ENCODE results near the gene FARP2.

FARP2 gene

DNA sequence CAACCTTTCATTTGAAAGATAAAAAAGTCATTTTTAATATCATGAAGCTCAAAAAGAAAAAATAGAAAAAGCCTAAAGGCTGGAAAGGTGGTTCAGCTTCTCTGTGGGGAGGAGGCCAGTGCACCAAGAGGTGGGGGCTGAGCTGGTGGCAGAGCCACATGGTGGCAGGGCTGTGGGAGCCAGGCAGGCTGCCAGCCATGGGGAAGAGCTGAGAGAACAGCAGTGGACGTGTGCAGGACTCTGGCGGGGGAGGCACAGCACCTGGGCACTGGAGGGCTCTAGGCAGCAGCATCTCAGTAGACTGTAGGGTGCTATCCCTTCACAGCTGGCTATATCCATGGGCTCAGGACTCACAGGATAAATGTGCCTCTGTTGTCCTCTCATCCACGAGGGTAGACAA is 104.5 kb downstream of the FARP2 start:
- DNase-seq: no peak

DNA sequence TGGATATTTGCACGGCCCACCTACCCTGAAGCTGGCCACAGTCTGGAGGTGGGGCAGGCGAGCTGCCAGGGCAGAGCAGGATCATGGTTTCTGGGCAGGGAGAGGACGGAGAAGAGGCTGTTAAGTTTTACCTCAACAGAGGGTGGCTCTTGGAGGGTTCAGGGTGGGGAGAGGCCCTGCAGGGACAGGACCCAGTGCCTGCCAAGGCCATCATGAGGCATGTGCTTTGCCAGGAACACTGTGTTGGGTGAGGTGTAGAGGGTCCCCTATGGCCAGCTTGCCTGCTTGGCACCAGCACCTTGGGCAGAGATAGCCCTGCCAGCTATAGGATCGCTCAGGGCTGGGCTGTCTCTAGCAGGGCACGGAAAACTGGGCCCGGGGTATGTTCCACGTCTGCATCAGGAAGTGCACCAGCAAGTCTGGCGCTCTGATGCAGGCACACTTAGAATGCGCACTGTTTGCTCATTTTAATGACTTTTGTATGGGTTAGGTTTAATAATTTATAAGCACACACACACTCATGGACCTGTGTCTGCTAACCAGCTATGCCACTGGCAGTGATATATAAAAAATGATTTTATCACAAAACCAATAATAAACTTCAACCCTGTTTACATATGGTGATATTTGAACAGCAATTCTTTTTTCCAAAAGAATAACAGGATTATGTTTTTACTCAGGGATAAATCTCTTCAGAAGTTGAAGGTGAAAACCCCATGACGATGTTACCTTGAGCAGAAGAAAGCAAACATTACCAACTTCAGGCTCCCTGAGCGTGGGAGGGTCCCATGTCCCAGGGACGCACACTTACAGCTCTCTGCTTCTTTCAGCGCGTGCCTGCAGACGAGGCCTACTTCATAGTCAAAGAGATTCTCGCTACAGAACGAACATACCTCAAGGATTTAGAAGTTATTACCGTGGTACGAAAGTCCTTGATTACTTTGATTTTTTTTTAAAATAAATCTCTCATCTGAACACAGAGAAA is 105.9 kb downstream of the FARP2 start:
- no peak for DNase-seq

DNA sequence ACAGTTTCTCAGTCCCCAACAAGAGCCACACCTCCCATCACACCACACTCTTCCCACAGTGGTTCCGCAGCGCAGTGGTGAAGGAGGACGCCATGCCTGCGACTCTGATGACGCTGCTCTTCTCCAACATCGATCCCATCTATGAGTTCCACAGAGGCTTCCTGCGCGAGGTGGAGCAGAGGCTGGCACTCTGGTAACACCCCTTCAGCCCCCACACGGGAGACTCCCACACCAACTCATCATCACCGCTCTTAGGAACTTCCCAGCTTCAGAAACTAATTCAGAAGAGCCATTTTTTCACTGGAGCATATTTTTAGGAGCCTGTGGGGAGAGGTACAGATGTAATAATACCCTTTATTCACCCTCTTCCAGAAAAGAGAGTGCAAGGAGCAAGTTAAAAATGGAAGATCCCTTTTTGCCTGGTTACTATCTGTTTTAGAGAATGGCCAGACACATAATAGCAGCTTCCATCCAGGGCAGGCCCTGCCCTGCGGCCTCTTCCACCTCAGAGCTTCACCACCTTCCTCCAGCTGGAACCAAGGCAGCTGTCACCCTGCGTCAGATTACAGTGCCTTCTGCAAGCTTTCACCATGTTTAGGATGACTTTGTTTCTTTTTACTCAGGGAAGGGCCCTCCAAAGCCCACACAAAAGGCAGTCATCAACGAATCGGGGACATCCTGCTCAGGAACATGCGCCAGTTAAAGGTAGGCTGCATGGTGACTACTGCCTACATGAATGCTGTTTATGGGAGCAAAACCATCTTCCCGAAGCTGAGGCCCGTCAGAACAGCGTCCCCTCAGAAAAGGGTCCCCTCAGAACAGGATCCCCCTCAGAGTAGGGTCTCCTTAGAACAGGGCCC is 107.4 kb downstream of the FARP2 start:
- no peak for DNase-seq

DNA sequence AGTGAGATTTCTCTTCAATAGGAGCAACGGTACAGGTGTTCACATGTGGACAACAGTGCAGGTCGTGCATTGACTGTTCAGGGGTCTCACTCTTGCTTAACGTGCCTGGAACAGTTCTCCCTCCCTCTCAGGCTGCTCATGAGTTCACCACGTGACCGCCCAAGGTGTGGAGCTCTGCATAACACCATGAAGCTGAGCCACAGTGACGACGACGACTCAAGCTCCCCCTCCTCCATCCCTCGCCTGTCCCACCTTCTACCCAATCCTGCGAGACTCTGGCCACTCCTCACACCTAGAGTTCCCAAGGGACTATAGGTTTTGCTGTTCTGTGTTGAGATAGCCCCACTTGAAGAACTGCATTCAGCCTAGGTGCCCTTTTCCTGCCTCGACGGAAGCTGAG is 109.5 kb downstream of the FARP2 start:
- no peak for DNase-seq

DNA sequence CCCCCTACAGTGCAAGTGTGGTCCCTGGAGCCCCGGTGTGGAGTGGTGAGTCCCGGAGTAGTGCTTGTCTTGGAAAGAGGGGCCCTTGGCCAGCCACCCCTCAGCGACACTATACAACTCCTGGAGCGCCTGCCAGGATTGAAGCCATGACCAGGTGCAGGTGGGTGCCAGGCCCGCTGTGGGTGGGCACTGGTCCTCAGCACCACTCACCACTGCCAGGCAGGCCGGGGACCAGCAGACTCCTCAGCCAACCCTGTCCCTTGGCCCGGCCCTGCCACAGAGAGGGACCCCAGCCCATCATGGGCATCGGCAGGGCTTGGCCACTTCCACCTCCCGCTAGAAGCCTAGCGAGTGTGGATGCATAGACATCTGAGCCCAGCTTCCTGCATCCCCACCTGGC is 110.1 kb downstream of the FARP2 start:
- DNase-seq: no peak

DNA sequence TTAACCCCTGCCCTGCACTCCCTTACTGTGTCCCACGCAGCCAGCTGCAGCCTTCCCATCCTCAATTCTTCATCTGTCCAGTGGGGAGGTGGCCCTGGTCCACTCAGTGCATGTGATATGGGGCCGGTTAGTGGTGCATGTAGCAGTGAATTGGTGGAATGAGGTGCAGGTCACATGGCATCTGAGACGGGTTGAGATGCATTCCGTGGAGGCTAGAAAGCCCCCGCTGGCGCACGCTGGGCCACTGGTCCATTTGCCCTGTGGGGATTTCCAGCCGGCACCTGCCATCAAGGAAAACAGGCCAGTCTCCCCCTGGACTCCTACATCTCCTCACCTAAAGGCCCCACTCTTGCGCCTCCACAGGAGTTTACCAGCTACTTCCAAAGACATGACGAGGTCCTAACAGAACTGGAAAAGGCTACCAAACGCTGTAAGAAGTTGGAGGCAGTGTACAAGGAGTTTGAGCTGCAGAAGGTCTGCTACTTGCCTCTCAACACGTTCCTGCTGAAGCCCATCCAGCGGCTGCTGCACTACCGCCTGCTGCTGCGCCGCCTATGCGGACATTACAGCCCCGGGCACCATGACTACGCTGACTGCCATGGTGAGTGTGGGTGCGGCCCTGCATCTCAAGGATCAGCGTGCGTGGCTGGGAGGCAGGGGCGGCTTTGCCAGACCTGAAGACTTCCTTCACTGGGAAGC is 111.8 kb downstream of the FARP2 start:
- no peak for DNase-seq

DNA sequence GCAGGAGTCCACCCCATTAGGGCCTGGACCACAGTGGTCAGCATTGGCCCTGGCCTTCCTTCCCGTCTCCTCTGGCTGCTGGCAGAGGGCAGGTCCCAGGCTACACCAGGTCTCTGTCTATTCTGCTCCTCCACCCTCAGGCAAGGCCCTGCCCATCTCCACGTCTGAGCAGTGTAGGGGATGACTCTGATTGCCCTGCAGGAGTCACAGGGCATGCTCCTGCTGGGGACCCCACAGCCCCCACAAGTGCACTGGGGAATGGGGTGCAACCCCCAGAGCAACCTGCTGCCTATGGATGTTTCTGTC is 112.3 kb downstream of the FARP2 start:
- no peak for DNase-seq

DNA sequence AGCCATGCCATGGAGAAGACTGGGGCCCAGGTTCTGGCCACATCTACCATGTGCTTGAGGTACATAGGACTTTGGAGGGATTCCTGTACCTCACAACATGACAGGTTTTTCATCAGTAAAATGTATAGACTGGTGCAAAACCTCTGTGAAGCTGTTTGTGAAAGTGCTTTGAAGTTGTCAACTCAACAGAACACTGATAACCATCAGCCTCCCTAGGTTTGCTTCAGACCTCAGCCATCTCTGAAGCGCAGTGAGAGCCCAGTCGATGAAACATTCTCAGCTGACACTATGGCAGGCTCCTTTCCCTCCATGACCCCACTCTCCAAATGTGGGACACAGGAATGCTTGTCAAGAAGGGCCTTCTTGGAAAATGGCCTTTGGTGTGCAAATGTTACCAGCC is 113.7 kb downstream of the FARP2 start:
- DNase-seq: no peak

DNA sequence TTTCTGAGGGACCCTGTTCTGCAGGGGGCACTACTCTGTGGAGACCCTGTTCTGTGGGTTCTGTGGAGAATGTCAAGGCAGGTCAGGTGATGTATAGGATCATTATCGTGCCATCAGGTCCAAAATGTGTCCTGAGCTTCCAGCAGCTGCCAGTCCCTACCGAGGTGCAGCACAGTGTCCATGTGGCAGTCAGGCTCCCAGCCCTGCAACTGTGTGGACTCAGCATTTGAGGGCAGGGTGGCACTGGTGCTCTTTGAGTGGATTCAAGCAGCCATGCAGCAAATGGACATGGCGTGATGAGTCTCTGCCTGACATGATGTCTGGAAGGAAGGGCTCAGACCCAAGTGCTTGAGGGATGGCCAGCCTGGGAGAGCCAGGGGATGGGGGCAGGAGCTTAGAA is 117.3 kb downstream of the FARP2 start:
- DNase-seq: no peak

DNA sequence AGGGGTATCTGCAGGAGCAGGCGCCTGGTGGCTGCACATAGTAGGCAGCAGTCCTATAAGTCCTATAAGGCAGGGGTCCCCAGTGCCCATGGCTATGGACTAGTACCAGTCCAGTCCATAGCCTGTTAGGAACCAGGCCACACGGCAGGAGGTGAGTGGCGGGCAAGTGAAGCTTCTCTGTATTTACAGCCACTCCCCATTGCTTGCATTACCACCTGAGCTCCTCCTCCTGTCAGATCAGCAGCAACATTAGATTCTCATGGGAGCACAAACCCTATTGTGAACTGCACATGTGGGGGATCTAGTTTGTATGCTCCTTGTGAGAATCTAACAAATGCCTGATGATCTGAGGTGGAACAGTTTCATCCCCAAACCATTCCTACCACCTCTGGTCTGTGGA is 119.2 kb downstream of the FARP2 start:
- DNase-seq: no peak

DNA sequence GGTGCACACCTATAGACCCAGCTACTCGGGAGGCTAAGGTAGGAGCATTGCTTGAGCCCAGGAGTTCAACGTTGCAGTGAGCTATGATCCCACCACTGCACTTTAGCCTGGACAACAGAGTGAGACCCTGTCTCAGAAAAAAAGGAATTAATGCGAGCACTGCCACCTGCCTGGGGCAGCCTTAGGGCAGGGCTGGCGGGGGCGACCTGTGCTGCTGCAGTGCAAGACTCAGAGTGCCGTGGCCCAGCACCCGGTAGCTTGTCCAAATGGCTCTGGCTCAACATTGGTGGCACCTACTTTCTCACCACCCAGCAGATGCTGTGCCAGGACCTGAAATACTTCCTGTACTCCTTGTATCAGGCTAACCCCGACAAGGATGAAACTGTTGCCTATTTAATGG is 122.1 kb downstream of the FARP2 start:
- DNase-seq: no peak

DNA sequence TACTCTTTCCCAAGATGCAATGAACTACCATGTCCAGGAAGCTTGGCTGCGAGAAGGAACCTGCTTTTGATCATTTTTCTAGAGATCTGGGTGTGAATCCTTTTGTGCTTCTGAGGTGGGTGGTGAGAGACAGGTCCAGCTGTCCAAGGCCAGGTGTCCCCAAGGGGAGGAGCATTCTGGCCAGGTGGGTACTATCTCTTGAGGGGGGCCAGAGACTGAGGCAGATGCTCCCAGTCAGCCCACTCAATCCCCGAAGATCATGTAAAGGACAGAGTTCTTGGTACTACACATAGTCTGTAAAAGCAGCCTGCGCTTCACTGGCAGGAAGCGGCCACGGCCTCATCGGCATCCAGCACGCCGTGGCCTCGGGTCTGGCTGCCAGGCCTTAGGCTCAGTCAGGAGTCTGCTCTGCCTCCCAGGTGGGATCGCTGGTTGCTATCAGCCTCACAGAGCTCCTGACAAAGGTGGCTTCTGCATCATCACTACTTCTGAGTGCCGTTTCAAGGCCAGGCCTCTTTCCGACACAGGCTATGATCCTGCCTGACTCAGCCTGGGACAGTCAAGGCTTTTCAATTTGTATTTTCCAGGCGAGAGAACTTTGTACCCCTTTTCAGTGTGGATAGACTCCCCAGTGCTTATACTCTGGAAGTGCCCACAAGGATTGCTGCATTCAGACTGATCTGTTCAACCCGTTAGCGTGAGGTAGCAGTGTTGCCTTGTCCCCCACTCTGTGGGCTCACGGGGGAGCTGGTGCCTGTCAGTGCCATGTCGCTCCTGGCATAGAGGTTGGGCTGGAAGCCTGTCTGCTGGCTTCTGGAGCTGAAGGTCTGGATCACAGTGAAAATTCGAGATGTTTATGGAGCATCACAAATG is 123.2 kb downstream of the FARP2 start:
- DNase-seq: no peak

DNA sequence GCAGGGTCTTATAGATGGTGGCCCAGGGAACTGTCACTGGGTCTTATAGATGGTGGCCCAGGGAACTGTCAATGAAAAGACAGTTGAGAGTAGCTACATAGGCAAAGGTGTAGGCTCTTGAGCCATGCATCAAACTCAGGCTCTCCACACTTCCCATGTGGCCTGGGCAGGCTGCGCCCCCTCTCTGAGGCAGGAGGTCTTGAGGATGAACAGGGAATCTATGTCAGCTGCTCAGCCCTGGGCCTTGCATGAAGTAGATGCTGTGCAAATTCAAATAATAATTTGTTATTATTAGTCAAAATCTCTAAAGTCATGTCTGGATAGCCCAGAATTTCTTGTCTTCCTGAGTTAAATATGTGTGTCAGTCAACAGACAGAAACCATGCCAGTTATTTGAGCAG is 125.6 kb downstream of the FARP2 start:
- no peak for DNase-seq

DNA sequence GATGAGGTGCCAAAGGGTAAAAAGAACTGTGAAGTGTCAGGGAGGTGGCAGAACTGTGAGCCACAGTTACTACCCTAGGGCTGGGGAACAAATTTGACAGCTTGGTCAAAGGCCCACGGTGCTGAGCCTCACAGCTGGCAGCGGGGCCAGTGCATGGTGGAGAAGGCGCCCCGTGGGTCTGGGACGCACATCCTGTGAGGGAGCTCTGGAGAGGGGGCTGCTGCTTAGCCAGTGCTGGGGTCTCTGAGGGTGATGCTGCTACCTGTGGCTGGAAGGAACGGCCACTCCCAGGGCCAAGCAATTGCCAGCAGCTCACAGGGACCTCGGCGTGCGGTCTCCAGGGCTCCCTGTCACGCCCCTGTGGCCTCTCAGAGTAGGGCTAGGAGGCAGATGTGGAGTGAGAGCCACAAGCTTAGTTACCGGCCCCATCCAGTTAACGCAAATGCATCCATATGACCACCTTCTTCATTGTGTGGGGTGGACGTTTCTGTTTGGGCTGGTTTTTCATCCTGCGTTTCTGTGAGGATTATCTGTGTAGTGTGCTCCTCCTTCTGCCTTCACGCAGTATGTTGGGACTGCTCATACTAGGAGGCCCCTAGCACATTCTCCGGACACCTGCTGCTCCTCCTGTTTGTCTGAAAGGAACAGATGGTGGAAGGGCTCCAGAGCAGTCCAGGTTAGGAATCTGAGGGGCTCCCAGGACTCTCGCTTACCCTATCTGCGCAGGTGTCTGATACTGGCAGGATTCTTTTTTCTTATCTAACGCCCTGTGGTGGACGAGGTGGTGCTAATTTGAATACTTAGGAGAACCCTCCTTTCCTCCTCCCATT is 126.3 kb downstream of the FARP2 start:
- DNase-seq: no peak

DNA sequence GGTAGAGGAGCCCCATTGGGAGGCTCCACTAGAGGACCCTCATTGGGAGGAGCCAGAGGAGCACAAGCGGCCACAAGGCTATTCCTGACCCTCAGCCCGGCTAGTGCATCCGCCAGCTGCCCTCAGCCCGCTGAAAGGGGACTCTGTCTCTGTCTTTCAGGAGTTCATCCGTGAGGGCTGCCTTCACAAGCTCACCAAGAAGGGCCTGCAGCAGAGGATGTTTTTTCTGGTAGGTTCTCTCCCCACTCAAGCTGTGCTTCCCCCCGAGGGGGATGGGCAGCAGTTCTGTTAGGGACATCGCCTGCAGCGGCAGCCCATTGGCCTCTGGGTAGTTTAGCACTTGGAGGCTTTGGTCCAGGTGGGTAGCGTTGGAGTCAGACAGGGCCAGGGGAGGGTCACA is 127.2 kb downstream of the FARP2 start:
- DNase-seq: no peak

DNA sequence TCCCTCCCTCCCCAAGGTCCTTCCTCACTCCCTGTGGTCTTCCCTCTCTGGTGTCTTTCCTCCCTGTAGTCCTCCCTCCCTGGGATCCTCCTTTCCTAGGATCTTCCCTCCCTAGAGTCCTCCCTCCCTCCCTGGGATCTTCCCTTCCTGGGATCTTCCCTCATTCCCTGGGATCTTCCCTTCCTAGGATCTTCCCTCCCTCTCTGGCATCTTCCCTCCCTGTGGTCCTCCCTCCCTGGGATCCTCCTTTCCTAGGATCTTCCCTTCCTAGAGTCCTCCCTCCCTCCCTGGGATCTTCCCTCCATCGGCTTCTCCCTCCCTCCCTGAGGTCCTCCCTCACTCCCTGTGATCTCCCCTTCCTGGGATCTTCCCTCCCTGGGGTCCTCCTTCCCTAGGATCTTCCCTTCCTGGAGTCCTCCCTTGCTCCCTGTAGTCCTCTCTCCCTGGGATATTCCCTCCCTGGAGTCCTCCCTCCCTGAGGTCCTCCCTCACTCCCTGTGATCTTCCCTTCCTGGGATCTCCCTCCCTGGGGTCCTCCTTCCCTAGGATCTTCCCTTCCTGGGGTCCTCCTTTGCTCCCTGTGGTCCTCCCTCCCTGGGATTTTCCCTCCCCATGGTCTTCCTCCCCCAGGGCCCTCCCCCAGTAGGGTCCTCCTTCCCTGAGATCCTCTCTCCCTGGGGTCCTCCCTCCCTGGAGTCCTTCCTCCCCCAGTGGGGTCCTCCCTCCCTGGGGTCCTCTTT is 129.3 kb downstream of the FARP2 start:
- no peak for DNase-seq

DNA sequence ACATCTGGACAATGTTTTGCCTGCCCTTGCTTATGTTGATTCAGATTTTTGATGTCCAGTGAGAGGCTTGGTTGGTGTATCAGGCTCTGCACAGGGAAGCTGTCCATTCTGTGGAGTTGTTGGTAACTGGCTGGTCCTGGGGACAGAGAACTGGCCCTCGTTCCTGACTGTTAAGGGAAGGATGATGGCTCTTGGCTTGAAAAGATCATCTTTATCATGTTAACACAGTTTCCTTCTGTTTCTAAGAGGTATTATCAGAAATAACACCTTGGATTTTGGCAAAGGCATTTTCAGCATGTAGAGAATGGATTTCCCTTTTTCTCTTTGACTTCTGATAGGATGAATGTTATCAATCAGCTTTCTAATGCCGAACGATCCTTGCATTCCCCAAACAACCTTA is 133.0 kb downstream of the FARP2 start:
- no peak for DNase-seq

DNA sequence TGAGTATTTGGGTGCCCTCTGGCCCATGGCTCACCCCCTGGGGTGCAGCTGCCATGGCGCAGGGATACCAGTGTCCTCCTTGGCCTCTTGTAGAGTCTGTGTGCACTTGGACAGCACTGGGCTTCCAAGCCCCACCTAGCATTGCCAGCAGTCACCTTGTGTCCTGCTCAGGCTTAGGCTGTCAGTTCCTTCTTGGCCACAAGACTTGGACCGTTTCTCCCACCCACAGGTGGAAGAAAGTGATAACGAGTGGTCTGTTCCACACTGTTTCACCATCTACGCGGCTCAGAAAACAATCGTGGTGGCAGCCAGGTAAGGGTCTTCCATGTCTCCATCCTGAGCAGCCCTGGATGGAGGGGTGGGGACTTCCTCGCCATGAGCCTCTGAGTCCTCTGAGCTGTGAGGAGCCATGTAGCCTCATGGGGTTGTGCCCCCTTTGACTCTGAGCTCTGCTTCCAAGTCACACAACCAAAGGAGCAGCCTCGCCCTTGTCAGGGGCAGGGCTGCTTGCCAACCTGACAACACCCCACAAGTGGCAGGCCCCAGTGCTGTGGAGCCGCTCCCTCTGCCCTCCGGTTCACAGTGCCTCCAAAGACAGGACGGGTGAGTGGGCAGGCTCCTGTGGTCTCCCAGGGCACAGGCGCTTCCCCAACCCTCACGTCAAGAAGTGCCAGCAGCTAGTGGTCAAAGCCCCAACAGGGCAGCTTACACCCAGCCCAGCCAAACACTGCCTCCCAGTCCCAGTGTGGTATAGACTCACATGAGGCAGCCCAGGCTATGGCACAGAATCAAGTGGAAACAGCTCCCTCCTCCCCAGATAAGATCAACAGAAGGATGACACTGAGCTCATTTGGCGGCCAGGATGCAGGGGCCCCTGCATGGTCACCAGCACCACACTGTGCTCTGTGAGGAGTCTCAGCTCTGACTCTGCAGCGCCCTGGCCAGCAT is 133.9 kb downstream of the FARP2 start:
- DNase-seq: no peak

DNA sequence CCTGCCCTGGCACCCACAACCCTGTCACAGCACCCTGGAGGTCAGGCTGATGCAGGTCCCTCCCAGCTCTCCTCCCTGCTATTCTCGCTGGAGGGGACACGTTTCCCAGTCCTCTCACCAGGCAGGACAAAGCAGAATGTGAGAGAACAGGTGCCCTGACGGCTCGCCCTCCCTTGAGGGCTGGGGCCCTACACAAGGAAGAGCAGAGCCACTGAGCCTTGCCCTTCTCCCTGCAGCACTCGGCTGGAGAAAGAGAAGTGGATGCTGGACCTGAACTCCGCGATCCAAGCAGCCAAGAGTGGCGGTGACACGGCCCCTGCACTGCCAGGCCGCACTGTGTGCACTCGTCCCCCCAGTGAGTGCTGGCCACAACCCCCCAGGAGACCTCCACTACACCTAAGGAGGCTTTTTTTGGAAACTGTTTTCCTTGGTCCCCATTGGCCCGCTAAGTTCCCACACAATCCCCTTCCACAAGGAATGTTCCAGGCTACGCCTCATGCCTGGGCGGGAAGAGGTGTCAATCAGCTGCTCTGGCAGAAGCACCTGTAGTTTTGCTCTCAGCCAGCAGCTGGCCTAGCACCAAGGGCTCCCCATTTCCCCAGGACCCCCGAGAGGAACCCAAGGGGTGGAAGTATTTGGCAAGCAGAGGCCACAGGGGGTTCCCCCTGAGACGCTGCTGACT is 134.9 kb downstream of the FARP2 start:
- DNase-seq: no peak

Measured in CD4-positive, alpha-beta T cell treated with Interleukin-12 subunit alpha and Interleukin-12 subunit beta, for 1 hour (primary cell).